Mononuclear cell (primary cell): ENCODE data around the gene CKAP4. TPM values are rescaled to one million over a fixed set of nuclear protein-coding genes. Genes with fewer than 3 reads are reported as not detected.

Experiments
- H3K27me3 ChIP-seq: 2 replicates; pipeline ENCODE4 v1.6.0; 2011; ENCODE audit warnings: low read length, control low read depth; ENCODE audit not compliant: insufficient read depth
- H3K4me1 ChIP-seq: 2 replicates; pipeline ENCODE4 v1.5.1; 2011; ENCODE audit warnings: mild to moderate bottlenecking, low read length, control low read depth; ENCODE audit not compliant: insufficient read depth
- H3K4me3 ChIP-seq: 2 replicates; pipeline ENCODE4 v1.5.1; 2011; ENCODE audit warnings: mild to moderate bottlenecking, low read length, moderate library complexity
- H3K9me3 ChIP-seq: 2 replicates; pipeline ENCODE4 v1.5.1; 2011; ENCODE audit warnings: low read depth, mild to moderate bottlenecking, control low read depth, low read length
- total RNA-seq: library from RNA; depleted of rRNA; stranded (reverse); fragments of >200 nt; gene quantifications from one replicate; pipeline ENCODE4 v1.2.3, GENCODE V29; 2012

CKAP4 gene
- total RNA-seq, 1 donor = 40.4 TPM

DNA sequence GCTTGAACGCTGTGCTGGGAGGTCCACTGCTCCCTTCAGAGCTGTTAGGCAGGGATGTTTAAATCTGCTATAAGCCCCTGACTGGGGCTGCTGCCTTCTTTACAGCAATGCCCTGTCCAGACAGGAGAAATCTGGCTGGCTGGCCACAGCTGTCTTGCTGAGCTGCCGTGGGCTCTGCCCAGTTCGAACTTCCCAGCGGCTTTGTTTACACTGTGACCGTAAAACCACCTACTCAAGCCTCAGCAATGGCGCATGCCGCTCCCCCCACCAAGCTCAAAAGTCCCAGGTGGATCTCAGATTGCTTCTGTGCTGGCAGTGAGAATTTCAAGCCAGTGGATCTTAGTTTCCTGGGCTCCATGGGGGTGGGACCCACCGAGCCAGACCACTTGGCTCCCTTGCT is 35.8 kb downstream of the CKAP4 start:
- H3K4me1 ChIP-seq = no peaks in the 10 kb centered on the region
- no peaks in the 10 kb centered on the region for H3K9me3 ChIP-seq
- H3K27me3 ChIP-seq = no peaks in the 10 kb centered on the region
- H3K4me3 ChIP-seq = no peak overlapping the region

DNA sequence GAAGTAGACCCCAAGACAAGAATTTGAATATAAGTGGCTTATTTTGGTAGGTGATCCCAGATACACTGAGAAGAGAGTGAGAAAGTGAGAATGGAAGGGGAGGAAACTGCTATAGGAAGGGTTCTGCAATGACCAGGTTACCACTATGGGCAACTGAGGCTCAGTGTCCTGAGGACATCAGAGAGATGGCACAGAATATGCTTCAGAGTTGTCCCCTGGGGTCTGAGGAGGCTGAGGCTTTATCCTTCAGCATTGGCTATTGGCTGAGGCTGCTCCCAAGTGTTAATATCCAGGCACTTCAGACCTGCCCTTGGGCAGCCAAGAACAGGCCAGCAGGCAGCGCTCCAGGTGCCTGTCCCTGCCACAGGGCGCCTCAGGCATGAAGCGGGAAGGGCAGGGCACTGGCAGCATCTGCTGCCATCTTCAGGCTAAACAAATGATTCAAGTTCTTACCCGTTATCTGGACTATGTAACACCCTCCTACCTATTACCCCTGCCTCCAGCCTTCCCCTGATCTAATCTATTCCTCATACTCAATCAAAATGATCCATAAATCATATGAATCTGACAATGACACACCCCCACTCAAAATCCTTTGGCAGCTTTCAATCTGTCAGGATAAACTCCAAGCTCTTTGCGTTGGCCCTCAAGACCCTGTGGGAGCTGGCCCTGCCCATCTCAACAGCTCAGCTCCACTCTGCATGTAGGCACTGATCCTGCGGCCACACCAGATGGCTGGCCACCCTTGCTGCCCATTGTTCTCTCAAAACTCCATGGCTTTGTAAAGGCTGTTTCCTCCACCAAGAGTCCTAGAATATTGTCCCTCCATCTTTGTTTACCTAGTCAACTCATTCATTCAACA is 42.4 kb downstream of the CKAP4 start:
- Histone ChIP-seq H3K4me3 (no peak overlapping the region), H3K4me1 (no peaks in the 10 kb centered on the region), H3K9me3 (no peaks in the 10 kb centered on the region), H3K27me3 (no peaks in the 10 kb centered on the region)

DNA sequence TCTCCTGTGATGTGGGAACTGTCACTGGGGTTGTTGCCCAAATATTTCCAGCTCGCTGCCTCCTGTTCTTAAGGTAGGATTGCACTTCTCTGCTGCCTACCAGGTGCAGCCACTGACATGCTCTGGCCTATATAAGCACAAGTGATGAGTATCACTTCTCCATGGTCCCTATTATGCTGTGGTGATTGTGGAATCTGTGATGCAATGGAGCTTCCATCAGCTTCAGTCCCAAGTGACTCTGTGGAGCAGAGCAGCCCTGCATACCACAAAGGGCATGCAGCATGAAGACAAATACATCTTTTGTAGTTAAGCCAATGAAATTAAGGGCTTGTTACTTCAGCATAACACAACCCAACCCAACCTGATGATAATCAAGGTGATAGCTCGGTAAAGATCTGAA is 43.5 kb downstream of the CKAP4 start:
- Histone ChIP-seq H3K4me3 (no peak overlapping the region), H3K9me3 (no peaks in the 10 kb centered on the region), H3K4me1 (no peaks in the 10 kb centered on the region), H3K27me3 (no peaks in the 10 kb centered on the region)

DNA sequence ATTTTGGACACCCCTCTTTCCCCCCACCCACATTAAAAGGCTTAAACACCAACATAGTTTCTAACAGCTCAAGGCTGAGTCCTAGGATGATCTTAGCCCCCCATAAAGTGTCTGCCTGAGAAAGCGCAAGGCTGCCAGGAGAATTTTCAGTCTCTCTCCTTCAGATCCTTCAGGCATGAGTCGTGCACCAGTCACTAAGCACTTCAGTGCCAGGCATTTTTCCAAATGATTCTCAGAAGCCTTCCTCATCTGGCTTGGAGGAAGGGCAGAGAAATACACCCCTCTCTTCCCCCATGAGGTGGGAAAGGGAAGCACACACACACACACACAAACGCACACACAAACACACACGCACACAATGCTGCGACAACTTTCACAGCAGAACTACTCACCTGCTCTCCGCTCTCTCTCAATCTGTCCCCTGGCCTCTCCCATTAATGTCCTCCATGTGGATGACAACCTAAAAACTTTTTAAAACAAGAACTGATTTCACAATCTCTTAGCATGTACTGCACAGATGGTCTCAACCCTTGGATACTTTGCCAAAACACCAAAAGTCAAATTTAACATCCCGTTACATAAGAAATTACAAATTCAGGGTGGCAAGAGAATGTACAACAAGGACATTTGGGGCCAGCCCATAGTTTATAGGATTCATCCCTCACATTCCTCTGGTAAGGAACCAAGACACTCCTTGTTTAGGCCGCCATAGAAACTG is 49.8 kb downstream of the CKAP4 start:
- Histone ChIP-seq H3K27me3 (peaks cover 2% of the 10 kb centered on the region), H3K9me3 (no peaks in the 10 kb centered on the region), H3K4me3 (no peak overlapping the region), H3K4me1 (no peaks in the 10 kb centered on the region)

- H3K27me3 ChIP-seq = peaks cover 2% of the 10 kb centered on the region
- H3K4me3 ChIP-seq = no peak overlapping the region
- no peaks in the 10 kb centered on the region for H3K9me3 ChIP-seq
- H3K4me1 ChIP-seq = no peaks in the 10 kb centered on the region
These were observed 52.2 kb downstream of the CKAP4 start for GRCh38 chr12:106195621-106196027.

- no peak overlapping the region for H3K4me3 ChIP-seq
- no peaks in the 10 kb centered on the region for H3K4me1 ChIP-seq
- H3K27me3 ChIP-seq = peaks cover 2% of the 10 kb centered on the region
- no peaks in the 10 kb centered on the region for H3K9me3 ChIP-seq
These were observed 53.5 kb downstream of the CKAP4 start for GRCh38 chr12:106194351-106194750.

DNA sequence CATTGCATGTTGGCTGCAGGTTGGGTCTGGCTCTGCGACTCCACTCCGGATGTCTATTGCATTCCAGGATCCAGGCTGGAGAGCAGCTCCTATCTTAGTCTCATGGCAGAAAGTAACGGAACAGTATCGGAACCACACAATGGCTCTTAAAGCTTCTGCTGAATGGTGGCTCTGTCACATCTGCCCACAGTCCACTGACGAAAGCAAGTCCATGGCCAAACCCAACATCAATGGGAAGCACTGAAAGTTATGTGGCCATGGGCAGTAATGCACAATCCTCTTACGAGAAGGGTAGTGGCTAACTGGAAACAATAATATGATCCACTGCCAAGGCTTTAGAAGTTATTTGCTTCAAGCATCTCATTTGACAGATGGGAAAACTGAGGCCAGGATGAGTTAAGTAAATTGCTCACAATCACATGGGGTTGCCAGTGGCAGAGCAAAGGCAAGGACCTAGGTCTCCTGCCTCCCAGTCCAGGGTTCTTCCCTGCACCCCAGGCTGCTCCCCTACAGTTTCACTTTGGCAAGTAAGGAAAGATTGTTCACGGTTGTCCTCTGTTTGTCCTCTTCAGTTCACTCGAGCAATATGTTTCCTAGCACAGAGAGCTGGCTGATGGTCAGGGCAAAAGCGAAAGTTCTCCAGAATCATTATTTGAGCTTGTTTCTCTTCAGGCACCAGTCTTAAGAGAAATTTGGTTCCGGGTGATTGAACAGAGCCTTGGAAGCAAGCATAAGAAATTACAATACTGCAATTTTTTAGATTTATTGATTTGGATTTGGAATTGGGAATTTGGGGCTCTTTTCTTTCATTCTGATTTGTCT is 54.2 kb downstream of the CKAP4 start:
- H3K9me3 ChIP-seq = no peaks in the 10 kb centered on the region
- no peaks in the 10 kb centered on the region for H3K4me1 ChIP-seq
- peaks cover 2% of the 10 kb centered on the region for H3K27me3 ChIP-seq
- no peak overlapping the region for H3K4me3 ChIP-seq

DNA sequence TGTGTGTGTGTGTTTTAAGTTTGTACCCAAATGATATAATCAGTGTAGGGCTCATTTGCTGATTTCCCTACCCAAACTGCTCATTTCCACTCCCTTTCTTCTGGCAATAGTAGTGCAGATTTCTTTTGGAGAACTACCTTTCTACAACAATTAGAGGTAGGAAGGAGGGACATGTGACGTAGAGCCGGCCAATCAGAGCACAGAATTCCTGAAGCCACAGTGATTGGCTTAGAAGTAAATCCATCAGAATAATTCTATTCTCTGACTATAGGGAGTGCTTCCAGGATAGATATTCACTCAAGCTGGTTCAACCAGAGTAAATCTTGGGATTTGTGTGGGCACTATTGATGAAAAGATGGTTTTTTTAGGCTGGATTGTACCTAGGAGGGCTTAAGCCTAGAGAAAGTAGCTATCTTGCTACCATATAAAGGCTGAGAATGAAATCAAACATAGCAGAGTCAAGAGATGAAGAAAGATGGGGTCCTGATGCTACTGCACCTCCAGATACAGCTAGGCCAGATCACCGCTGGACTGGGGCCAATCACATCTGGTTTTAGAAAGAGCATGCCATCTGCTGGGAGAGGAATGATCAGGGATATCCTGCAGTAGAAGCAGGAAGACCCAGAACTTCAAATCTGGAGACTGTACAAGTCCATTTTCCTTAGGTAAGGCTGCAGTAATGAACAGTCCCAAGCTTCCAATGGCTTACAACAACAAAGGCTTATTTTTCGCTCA is 55.0 kb downstream of the CKAP4 start:
- H3K9me3 ChIP-seq = no peaks in the 10 kb centered on the region
- H3K27me3 ChIP-seq = peaks cover 2% of the 10 kb centered on the region
- H3K4me3 ChIP-seq = no peak overlapping the region
- H3K4me1 ChIP-seq = no peaks in the 10 kb centered on the region

DNA sequence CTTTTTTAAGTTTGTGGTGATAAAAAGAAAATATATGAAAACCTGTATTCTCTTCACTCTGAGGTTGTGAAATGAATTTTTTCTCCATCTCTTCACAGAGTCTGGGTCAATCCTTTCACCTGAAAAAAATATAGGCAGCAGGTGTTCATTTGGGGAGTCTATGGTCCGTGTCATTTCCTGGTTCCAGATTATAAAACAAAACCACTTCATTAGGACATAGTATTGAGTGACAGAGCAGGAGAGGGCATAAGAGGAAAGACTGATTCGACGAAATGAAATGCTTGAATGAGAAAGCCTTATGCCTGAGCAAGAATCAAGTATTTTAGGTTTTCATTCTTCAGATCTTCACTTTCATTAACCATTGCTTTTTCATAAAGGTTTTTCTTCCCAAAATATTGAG is 57.2 kb downstream of the CKAP4 start:
- H3K4me3 ChIP-seq = no peak overlapping the region
- no peaks in the 10 kb centered on the region for H3K4me1 ChIP-seq
- no peaks in the 10 kb centered on the region for H3K9me3 ChIP-seq
- H3K27me3 ChIP-seq = peaks cover 5% of the 10 kb centered on the region

DNA sequence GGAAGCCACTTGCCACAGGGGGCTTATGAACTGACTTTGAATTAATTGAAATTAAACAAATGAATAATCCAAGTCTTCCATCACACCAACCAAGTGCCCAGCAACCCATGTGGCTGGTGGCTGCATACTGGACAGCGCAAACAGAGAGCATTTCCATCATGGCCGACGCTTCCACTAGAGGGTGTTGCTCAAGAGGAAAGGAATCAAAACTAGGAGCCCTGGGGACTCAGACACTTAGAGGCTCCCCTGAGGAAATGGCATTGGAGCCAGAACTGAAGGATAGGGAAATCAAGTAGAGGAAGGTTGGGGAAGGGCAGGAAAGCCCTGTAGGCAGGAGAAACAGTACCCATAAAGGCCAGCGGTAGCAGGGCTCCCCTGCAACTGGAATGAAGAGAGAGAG is 58.5 kb downstream of the CKAP4 start:
- Histone ChIP-seq H3K9me3 (no peaks in the 10 kb centered on the region), H3K4me3 (no peak overlapping the region), H3K4me1 (no peaks in the 10 kb centered on the region), H3K27me3 (peaks cover 3% of the 10 kb centered on the region)

GRCh38 chr12:106188256-106188655 is 59.6 kb downstream of the CKAP4 start:
- no peaks in the 10 kb centered on the region for H3K9me3 ChIP-seq
- H3K4me3 ChIP-seq = no peak overlapping the region
- no peaks in the 10 kb centered on the region for H3K4me1 ChIP-seq
- H3K27me3 ChIP-seq = peaks cover 3% of the 10 kb centered on the region

Other genes starting within 250 kb of the CKAP4 start
- 0.52 TPM for gene NUAK1, start 109.1 kb downstream of the CKAP4 start, total RNA-seq
- 201 TPM for gene TCP11L2, start 54.7 kb upstream of the CKAP4 start, total RNA-seq
- gene POLR3B, start 109.7 kb upstream of the CKAP4 start, total RNA-seq = 2.4 TPM